Peyer's patch (tissue), 4 donors: ENCODE results near the gene PANX2.

ENCODE experiments used
- CTCF ChIP-seq, 6 experiments: fragments of 450-650 bp in 4 of 6; fragments of 200-600 bp in 2 of 6; sonication (generic) in 1 of 6; IDR thresholded peaks; one replicate each; pipeline ENCODE4 v1.5.1; 2017 to 2019; ENCODE audit warnings: antibody characterized with exemption in 6 of 6, mild to moderate bottlenecking in 3 of 6, moderate library complexity in 1 of 6
- POLR2A ChIP-seq, 2 donors: fragments of 450-650 bp; IDR thresholded peaks; one replicate each; pipeline ENCODE4 v1.5.1; 2017; ENCODE audit warnings: antibody characterized with exemption in 2 of 2, mild to moderate bottlenecking in 2 of 2, moderate library complexity in 2 of 2

GRCh38 chr22:50151571-50152537 lies 18.7 kb upstream of the PANX2 start:
- TF ChIP-seq POLR2A (IDR thresholded peaks at IDR 0.05) (no peak), CTCF (IDR thresholded peaks at IDR 0.05) (no peak)
